Karpas-422 (cell line): Measurements from ENCODE around the gene MAP2K3. TPM values are rescaled to one million over a fixed set of nuclear protein-coding genes. Genes with fewer than 3 reads are reported as not detected.

Experiments used
- DNase-seq: peaks from one replicate; pipeline ENCODE4 v3.0.0-alpha.2; 2015
- H2AFZ ChIP-seq: fragments of 200-600 bp; sonication (generic); 2 replicates; pipeline ENCODE4 v1.6.1; 2014; ENCODE audit warnings: antibody characterized with exemption, low read length, mixed read lengths
- H3K27ac ChIP-seq: fragments of 200-600 bp; sonication (generic); 2 replicates; pipeline ENCODE4 v1.5.1; 2014; ENCODE audit warnings: mild to moderate bottlenecking, low read length, moderate library complexity
- H3K27me3 ChIP-seq: fragments of 200-600 bp; sonication (generic); 2 replicates; pipeline ENCODE4 v1.6.1; 2014; ENCODE audit warnings: low read length, mixed read lengths
- H3K36me3 ChIP-seq: fragments of 200-600 bp; sonication (generic); 2 replicates; pipeline ENCODE4 v1.6.1; 2014; ENCODE audit warnings: low read length, mixed read lengths; ENCODE audit not compliant: insufficient read depth
- H3K4me1 ChIP-seq: fragments of 200-600 bp; sonication (generic); 2 replicates; pipeline ENCODE4 v1.6.1; 2014; ENCODE audit warnings: mild to moderate bottlenecking, low read length, mixed read lengths
- H3K4me2 ChIP-seq: fragments of 200-600 bp; sonication (generic); 2 replicates; pipeline ENCODE4 v1.6.1; 2014; ENCODE audit warnings: low read length, low read depth, mild to moderate bottlenecking; ENCODE audit not compliant: poor library complexity, severe bottlenecking
- H3K4me3 ChIP-seq: fragments of 200-600 bp; sonication (generic); 2 replicates; pipeline ENCODE4 v1.5.1; 2014; ENCODE audit warnings: mild to moderate bottlenecking, antibody characterized with exemption, low read length, mixed read lengths
- H3K79me2 ChIP-seq: fragments of 200-600 bp; sonication (generic); 2 replicates; pipeline ENCODE4 v1.6.1; 2014; ENCODE audit warnings: mild to moderate bottlenecking, low read length, mixed read lengths
- H3K9ac ChIP-seq: fragments of 200-600 bp; sonication (generic); 2 replicates; pipeline ENCODE4 v1.6.0; 2014; ENCODE audit warnings: low read length
- H3K9me2 ChIP-seq: fragments of 200-600 bp; sonication (generic), shearing (Covaris generic); replicated peaks from 2 replicates; pipeline ENCODE4 v1.6.0; 2014; ENCODE audit warnings: mild to moderate bottlenecking, low read length, moderate library complexity; ENCODE audit not compliant: insufficient read depth
- H3K9me3 ChIP-seq: fragments of 300-700, 200-600 bp; sonication (generic); 2 replicates; pipeline ENCODE4 v1.6.1; 2014; ENCODE audit warnings: low read length, mixed read lengths
- H4K20me1 ChIP-seq: fragments of 200-600 bp; sonication (generic); 2 replicates; pipeline ENCODE4 v1.6.1; 2014; ENCODE audit warnings: mild to moderate bottlenecking, antibody characterized with exemption, low read length, low read depth; ENCODE audit not compliant: insufficient read depth
- total RNA-seq: library from RNA; depleted of rRNA; stranded (reverse); fragments of >200 nt; shearing (Covaris generic); gene quantifications from 2 replicates; pipeline ENCODE4 v1.2.3, GENCODE V29; 2014; ENCODE audit warnings: low replicate concordance

Gene MAP2K3
- total RNA-seq, 1 experiment from 2014 or later: 49.4 TPM

DNA sequence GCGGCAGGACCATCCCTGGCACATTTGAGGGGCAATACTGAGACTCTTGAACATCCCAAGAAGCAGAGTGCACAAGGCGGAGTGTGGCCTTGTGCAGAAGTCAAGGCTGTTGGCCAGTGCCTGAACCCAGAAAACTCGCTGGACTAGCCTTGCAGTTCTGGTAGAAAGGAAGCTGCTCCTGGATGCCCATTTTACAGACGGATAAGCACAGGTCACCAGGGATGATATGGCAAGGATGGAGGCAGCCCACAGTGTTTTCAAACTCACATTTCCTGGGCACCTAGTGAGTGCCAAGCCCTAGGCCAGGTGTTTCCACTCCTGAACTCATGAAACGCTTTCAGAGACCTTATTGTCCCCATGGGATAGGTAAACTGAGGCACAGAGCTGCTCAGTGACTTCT, 1.7 kb upstream of the MAP2K3 start:
- no peaks in the 10 kb centered on the region for H3K27me3 ChIP-seq
- peaks cover 4% of the 10 kb centered on the region; the same call in 1 of the 2 replicates for H4K20me1 ChIP-seq
- H3K36me3 ChIP-seq: no peaks in the 10 kb centered on the region
- no peak overlapping the region for H3K4me3 ChIP-seq
- no peak for DNase-seq
- peaks cover 58% of the 10 kb centered on the region for H3K4me1 ChIP-seq
- H3K79me2 ChIP-seq: peaks cover 33% of the 10 kb centered on the region
- H2AFZ ChIP-seq: no peak overlapping the region
- no peak overlapping the region for H3K4me2 ChIP-seq
- no peak overlapping the region for H3K27ac ChIP-seq
- no peaks in the 10 kb centered on the region for H3K9me3 ChIP-seq
- H3K9ac ChIP-seq: no peak overlapping the region
- no peaks in the 10 kb centered on the region for H3K9me2 ChIP-seq

DNA sequence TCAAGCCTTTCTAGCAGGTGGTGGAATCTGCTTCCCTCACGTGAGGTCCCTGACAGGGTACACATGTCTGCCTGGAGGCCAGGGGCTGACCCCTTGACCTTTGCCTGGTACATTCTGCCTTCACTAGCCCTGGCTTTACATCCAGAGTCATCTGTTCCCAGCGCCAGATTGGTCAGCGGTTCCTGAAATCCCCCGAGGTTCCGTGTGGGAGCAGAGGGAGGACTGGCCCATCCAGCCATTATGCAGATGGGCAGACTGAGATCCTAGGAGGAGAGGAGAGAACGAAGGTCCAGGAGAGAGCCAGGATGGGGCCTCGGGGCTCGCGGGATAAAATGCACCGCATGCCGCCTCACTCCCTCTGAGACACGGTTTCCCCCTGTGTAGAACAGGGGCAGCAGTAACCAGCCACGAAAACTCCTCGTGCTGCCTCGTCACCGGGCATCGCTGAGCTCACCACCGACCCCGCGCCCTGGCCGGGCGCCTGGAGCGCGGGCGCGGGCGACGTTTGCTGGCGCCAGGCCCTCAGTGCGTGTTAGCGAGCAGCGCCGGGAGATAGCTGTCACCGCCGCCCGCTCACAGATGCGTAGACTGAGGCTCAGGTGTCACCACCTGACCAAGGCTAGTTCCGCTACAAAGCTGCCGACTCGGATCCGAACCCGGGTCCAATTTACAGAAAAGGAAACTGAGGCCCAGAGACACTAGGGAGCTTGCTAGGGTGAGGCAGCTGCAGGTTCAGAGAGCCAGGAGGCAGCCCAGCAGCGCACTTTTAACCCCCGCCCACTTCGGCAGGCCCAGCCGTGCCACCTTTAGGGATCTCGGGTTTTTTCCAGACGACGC, 811 bp upstream of the MAP2K3 start:
- peaks cover 64% of the 10 kb centered on the region for H3K4me1 ChIP-seq
- H3K9me3 ChIP-seq: no peaks in the 10 kb centered on the region
- peaks cover 42% of the 10 kb centered on the region for H3K79me2 ChIP-seq
- no peaks in the 10 kb centered on the region for H3K27me3 ChIP-seq
- peak overlapping the region; percentile 82 for H3K4me2 ChIP-seq
- no peaks in the 10 kb centered on the region for H3K9me2 ChIP-seq
- no peak overlapping the region for H3K27ac ChIP-seq
- H3K36me3 ChIP-seq: no peaks in the 10 kb centered on the region; the same call in 1 of the 2 replicates
- H3K9ac ChIP-seq: peak overlapping the region; percentile 58
- peaks cover 8% of the 10 kb centered on the region; the same call in 1 of the 2 replicates for H4K20me1 ChIP-seq
- H3K4me3 ChIP-seq: peak overlapping the region; percentile 65
- H2AFZ ChIP-seq: peak overlapping the region; percentile 32; the same call in 1 of the 2 replicates
- DNase-seq: peak; percentile 72

DNA sequence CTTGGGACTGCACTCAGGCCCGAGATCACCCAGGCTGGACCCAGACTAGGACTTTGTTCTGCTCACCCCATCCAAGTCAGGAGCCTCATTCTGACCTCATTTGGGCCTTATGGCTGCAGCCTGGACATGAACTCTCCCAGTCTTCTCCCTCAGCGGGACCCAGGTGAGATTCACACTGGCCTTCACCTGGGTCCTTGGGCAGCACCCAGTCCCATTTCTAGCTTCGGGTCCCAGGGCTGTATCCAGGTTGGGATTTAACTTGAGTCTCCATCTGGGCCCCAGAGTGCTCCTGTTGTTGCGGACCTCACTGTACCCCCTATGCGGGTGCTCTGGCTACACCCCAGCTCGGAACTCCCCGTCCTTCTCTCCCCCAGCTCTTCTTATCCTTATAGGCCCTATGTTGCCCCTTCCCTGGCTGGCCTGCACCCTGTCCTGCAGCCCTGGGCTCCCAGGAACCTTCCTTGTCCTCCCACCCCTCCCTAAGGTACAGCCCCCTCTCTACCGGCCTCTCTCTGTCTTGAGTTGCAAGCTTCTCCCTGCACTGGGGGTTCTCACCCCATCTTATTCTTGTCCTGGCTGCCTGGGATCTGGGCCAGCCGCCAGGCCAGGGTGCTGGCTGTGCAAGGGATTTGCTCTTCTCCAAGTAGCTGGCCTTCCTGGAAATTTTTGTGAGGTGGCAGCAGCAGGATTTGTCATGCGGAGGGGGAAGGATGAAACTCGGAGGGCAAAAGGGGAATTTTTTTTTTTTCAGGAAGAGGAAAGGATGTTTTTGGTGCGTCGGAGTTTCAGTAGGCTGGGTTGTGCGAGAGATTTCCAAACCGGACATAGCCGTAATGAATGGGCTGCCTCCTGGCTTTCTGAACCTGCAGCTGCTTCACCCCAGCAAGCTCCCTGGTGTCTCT, 904 bp downstream of the MAP2K3 start:
- Histone ChIP-seq H3K4me2 (peak overlapping the region; percentile 82), H4K20me1 (peaks cover 25% of the 10 kb centered on the region; the same call in 1 of the 2 replicates), H3K27me3 (no peaks in the 10 kb centered on the region), H2AFZ (no peak overlapping the region), H3K36me3 (peaks cover 4% of the 10 kb centered on the region; the same call in 1 of the 2 replicates), H3K4me3 (peak overlapping the region; percentile 91), H3K9me2 (no peaks in the 10 kb centered on the region), H3K79me2 (peaks cover 59% of the 10 kb centered on the region), H3K4me1 (peaks cover 71% of the 10 kb centered on the region), H3K27ac (peak overlapping the region; percentile 95), H3K9ac (peak overlapping the region; percentile 91), H3K9me3 (no peaks in the 10 kb centered on the region)
- no peak for DNase-seq

DNA sequence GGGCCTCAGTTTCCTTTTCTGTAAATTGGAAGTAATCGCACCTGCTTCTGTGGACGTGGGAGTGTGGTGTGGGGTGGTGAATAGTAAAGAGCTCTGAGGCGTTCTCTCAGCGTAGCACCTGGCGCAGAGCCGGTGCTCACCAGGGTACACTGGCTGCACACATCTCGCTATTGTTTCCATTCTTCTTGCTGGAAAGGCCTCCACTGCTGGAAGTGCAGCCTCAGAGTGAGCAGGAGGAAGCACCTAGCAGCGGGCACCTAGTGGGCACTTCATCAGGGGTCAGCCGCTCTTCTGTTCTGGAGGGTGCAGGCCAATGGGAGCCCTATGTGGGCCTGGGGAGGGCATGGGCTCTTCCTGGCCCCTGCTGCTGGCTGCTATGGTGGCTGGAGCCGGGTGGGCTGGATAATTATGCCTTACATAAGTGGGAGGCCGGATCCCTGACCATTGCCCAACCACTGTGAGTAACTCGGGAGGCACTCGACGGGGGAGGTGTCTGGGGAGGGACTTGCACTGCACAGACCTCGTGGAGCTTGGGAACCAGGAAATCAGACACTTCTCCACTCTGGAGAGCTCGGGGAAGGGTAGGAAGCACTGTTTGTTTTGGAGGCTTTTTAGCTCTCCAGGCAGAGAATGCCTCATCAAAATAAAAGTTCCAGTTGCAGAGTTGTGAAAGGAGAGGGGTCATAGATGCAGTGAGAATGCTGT, 1.7 kb downstream of the MAP2K3 start:
- Histone ChIP-seq H3K4me2 (peak overlapping the region; percentile 82), H4K20me1 (peaks cover 29% of the 10 kb centered on the region; the same call in 1 of the 2 replicates), H3K9me2 (no peaks in the 10 kb centered on the region), H3K27ac (peak overlapping the region; percentile 95), H3K36me3 (peaks cover 4% of the 10 kb centered on the region; the same call in 1 of the 2 replicates), H3K9me3 (no peaks in the 10 kb centered on the region), H3K4me3 (peak overlapping the region; percentile 91), H3K27me3 (no peaks in the 10 kb centered on the region), H3K4me1 (peaks cover 63% of the 10 kb centered on the region), H3K79me2 (peaks cover 65% of the 10 kb centered on the region), H2AFZ (no peak overlapping the region), H3K9ac (peak overlapping the region; percentile 91)
- DNase-seq: peak; percentile 56

DNA sequence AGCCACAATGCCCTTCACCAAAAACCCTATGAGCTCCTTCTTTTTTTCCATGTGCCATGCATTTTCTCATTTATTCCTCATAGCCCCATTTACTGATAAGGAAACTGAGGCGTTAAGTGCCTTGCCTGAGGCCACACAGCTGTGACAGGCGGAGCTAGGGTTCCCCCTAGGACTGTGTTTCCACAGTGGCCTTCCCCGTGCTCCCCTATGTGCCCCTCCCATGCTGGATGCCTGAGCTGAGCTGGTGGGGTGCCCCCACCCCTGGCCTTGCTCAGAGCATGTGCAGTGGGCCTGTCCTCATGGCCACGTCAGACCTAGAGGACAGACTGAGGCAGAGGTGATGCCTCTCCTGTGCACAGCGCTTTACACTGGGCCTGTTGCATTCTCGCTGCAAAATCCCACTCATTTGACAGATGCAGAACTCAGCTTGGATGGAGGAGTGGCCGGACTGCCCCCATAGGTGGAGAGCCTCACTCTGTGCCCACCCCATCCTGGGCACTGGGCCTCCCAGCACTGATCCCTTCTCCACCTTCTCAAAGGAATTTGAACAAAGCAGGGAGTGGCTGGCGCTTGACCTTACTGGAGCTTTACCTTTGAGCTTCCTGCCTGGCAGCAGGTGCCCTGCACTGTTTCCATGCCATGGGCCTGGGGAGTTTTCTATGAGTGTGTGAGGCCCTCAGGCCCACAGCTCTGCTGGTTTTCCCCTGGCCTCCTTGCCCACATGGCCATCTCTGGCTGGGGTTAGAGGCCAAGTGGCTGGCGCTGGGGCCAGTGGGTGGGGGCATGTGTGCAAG, 2.6 kb downstream of the MAP2K3 start:
- peak overlapping the region; percentile 91 for H3K9ac ChIP-seq
- peaks cover 54% of the 10 kb centered on the region for H3K4me1 ChIP-seq
- peaks cover 74% of the 10 kb centered on the region for H3K79me2 ChIP-seq
- peak overlapping the region; percentile 95 for H3K27ac ChIP-seq
- H3K36me3 ChIP-seq: peaks cover 9% of the 10 kb centered on the region; the same call in 1 of the 2 replicates
- H4K20me1 ChIP-seq: peaks cover 38% of the 10 kb centered on the region
- H3K9me2 ChIP-seq: no peaks in the 10 kb centered on the region
- peak overlapping the region; percentile 91 for H3K4me3 ChIP-seq
- H3K4me2 ChIP-seq: peak overlapping the region; percentile 82
- no peak overlapping the region for H2AFZ ChIP-seq
- no peaks in the 10 kb centered on the region for H3K9me3 ChIP-seq
- DNase-seq: no peak
- no peaks in the 10 kb centered on the region for H3K27me3 ChIP-seq

DNA sequence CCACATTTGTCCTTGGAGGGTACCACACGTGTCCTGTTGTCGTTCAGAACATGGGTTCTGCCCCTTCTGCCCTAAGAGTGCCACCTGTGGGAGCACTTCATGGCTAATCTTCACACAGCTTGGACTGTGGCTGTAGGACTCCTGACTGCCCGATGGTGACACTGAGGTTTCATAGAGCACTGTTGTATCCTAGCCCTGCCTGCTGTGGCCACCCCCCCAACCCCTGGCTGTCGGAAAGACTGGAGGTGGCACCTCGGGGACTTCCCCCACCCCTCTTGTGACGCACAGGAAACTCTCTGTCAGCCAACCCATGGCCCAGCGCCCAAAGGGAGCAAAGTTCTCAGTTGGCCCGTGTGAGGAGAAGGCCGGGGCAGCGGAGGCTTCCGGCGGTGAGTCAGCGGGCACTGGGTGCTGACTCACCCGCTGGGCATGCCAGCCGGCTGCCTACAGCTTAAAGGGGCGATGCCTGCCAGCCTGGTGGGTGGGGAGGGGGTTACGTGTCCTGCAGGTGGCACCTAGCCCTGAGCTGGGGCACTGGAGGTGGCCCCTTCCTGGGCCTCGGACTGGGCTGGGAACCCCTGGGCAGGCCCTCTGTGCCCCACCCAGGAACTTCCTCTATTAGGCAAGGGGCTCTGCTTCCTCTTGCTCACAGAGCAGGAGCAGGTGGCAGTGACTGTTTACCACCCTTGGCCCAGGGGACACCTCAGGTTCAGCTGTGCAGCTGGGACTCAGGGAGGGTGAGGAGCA, 3.4 kb downstream of the MAP2K3 start:
- Histone ChIP-seq H3K4me2 (peak overlapping the region; percentile 82), H2AFZ (no peak overlapping the region), H3K79me2 (peaks cover 82% of the 10 kb centered on the region), H3K9me2 (no peaks in the 10 kb centered on the region), H3K4me3 (peak overlapping the region; percentile 91), H3K27me3 (no peaks in the 10 kb centered on the region), H3K4me1 (peaks cover 48% of the 10 kb centered on the region), H3K27ac (peak overlapping the region; percentile 95), H3K36me3 (peaks cover 9% of the 10 kb centered on the region; the same call in 1 of the 2 replicates), H3K9me3 (no peaks in the 10 kb centered on the region), H3K9ac (peak overlapping the region; percentile 91), H4K20me1 (peaks cover 44% of the 10 kb centered on the region)
- DNase-seq: peak; percentile 93
